Rectal smooth muscle tissue (tissue), 1 donor: ENCODE measurements around the gene CD69.
"Not testable (repeated sequence)": the region's sequence is repeated elsewhere in the genome, so short reads cannot be mapped to it uniquely, and the experiment has no call there.

Experiments
- H3K27ac ChIP-seq: one replicate; pipeline ENCODE4 v1.7.0; 2013; ENCODE audit warnings: low read depth, low read length, inconsistent platforms
- H3K27me3 ChIP-seq: one replicate; pipeline ENCODE4 v1.7.0; 2013; ENCODE audit warnings: low read length; ENCODE audit not compliant: control insufficient read depth, insufficient read depth
- H3K36me3 ChIP-seq: one replicate; pipeline ENCODE4 v1.7.0; 2013; ENCODE audit warnings: low read length; ENCODE audit not compliant: control insufficient read depth, insufficient read depth
- H3K4me1 ChIP-seq: one replicate; pipeline ENCODE4 v1.7.0; 2013; ENCODE audit warnings: low read length; ENCODE audit not compliant: control insufficient read depth, insufficient read depth
- H3K4me3 ChIP-seq: one replicate; pipeline ENCODE4 v1.7.0; 2013; ENCODE audit warnings: low read length
- H3K9ac ChIP-seq: one replicate; pipeline ENCODE4 v1.7.0; 2013; ENCODE audit warnings: low read length

Gene CD69

DNA sequence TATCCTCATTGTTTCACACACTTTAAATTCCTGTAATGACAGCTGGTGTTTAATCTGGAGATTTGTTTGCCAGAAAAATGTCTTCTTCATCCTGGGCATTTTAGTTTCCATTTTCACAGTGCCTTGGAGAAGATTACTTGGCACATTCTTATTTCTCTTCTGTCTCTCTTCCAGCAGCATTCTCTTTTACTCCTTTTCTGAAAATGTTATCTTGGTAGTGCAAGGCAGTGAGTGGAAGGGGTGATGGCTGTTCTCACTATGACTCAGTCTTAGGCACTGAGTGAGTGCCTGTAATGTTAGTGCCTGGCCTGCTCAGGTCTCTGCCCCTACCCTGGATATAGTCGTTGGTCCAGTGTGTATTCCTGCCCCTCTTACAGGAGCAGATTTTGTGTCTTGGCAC lies 40.9 kb downstream of the CD69 start:
- Histone ChIP-seq H3K4me3 (no peak overlapping the region), H3K27me3 (no peaks in the 10 kb centered on the region), H3K9ac (no peak overlapping the region), H3K4me1 (no peaks in the 10 kb centered on the region), H3K27ac (no peak overlapping the region), H3K36me3 (no peaks in the 10 kb centered on the region)

DNA sequence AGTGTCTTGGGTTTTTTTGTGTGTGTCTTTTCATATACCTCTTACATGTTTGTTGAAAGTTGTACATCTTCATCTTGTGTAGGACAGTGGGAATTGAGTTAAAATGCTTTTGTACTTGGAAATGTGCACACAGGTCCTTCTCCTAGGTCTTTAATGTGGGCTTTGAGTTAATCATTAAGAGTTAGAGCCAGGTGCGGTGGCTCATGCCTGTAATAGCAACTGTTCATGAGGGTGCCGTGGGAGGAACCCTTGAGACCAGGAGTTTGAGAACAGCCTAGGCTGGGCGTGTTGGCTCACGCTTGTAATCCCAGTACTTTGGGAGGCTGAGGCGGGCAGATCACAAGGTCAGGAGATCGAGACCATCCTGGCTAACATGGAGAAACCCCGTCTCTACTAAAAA lies 41.7 kb downstream of the CD69 start:
- no peak overlapping the region for H3K27ac ChIP-seq
- no peaks in the 10 kb centered on the region for H3K4me1 ChIP-seq
- H3K27me3 ChIP-seq = no peaks in the 10 kb centered on the region

DNA sequence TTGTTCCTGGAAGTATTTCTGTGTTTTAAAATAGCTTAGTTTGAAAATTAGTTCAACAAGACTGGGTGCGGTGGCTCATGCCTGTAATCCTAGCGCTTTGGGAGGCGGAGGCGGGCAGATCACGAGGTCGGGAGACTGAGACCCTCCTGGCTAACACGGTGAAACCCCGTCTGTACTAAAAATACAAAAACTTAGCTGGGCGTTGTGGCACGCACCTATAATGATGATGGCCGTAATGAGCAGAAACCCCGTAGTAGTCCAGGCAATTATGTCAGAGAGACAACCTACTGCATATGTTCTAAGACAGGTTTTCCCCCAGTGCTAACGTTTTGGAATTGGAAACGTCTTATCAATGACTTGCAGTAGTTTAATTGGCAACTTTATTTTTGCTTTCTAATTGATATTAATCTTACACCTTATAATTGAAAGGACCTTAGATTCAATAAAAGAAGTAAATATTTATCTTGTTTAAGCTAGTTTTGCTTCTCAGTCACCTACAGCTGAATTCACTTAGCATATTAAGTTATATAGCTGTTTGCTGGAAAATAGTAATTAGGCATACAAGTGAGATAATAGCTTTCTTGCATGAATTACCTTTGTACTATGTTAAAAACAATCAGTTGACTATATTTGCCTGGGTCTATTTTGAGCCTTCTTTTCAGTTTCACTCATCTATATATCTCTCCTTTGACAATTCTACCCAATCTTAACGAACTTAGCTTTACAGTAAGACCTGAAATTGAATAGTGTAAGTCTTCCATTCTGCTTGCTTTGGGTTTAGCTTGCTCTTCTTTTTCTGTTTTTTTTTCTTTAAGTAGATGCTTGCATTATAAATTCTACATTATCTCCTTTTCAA lies 43.4 kb downstream of the CD69 start:
- Histone ChIP-seq H3K4me1 (no peaks in the 10 kb centered on the region), H3K9ac (no peak overlapping the region), H3K36me3 (no peaks in the 10 kb centered on the region), H3K4me3 (no peak overlapping the region), H3K27me3 (no peaks in the 10 kb centered on the region), H3K27ac (no peak overlapping the region)

More for the DNA sequence above, 41.7 kb downstream of the CD69 start:
- Histone ChIP-seq H3K4me3 (no peak overlapping the region), H3K9ac (no peak overlapping the region), H3K36me3 (no peaks in the 10 kb centered on the region)

DNA sequence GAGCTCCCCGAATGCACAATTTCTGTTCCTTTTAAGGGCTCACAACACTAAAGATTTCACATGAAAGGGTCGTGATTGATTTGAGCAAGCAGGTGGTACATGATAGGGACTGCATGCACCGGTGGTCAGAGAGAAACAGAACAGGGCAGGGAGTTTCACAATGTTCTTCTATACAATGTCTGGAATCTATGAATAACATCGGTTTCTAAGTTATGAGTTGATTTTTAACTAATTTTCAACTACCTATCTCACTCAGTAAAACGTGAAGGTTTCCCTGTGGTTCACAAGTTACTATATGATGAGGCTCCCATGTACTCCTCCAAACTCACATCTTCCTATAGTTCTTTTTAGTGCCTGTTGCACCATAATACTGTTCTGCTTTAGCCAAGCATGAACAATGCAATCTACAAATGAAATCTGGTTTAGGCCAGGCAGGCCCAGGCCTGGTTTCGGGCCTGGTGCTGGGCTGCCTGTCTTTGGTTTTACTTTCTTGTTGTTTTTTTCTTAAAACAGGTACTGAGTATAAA lies 47.6 kb downstream of the CD69 start:
- H3K4me1 ChIP-seq, H3K9ac ChIP-seq, H3K4me3 ChIP-seq, H3K36me3 ChIP-seq, H3K27ac ChIP-seq, H3K27me3 ChIP-seq: not testable (repeated sequence)

DNA sequence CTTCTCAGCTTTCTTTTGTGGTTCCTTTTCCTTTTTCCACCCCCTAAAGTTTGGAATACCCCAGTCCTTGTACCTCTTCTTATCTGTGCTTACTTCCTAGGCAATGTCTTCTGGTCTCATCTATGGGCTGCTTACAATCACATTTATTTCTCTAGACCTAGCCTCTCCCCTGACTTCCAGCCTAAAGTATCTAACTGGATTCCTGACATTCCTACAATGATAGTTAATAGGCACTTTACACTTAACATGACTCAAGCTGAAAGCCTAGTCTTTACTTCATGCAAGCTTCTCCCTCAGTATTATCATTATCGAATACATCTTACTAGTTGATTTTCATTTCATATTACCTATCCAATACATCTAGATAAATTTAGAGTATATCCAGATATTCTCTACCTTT lies 49.0 kb downstream of the CD69 start:
- H3K27ac ChIP-seq = no peak overlapping the region
- no peaks in the 10 kb centered on the region for H3K4me1 ChIP-seq
- H3K9ac ChIP-seq = no peak overlapping the region
- no peak overlapping the region for H3K4me3 ChIP-seq
- H3K27me3 ChIP-seq = no peaks in the 10 kb centered on the region
- H3K36me3 ChIP-seq = no peaks in the 10 kb centered on the region

DNA sequence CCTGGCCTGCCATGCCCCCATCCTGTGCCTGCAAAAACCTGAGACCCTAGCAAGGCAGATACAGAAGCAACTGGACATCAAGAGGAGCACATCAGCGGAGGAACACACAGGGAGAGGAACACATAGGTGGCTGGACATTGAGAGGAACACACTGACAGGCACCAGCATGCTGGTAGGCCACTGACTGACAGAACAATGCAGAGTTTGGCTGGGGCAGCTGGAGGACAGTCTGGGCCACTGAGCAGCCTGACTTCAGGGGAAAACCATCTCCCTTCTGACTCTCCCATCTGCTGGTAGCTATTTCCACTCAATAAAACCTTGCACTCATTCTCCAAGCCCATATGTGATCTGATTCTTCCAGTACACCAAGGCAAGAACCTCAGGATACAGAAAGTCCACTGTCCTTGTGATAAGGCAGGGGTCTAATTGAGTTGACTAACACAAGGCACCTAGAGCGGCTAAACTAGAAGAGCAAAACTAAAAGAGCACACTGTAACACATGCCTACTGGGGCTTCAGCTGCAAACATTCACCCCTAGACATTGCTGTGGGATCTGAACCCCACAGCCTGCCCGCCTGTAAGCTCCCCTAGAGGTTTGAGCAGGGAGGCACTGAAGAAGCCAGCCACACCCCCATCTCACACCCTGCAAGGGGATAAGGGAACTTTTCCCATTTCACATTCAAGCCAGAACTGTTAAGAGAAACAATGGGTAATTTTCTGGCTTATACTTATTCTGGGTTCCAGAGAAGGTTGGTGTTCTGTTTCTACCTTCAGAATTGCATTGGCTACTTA lies 49.9 kb downstream of the CD69 start:
- H3K27ac ChIP-seq = no peak overlapping the region
- no peaks in the 10 kb centered on the region for H3K27me3 ChIP-seq
- H3K4me1 ChIP-seq = no peaks in the 10 kb centered on the region

DNA sequence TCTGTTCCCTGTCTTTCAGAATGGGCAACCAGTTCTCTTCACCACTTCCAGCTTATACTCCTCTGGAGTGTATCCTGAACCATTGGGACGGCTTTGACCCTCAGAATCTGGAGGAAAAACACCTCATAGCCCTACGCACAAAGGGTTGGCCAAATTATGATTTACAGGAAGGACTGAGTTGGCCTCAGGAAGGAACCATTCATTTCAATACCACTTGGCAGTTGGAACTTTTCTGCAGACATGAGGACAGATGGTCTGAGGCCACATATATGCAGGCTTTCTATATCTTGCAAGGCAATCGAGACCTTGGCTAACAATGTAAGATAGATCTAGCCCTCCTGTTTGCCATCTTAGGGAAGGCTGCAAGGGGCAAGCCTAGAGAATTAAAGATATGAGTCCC lies 51.8 kb downstream of the CD69 start:
- H3K9ac ChIP-seq = no peak overlapping the region
- H3K4me1 ChIP-seq = no peaks in the 10 kb centered on the region
- no peak overlapping the region for H3K4me3 ChIP-seq
- no peak overlapping the region for H3K27ac ChIP-seq
- H3K27me3 ChIP-seq = no peaks in the 10 kb centered on the region
- H3K36me3 ChIP-seq = no peaks in the 10 kb centered on the region

More for the DNA sequence above, 49.9 kb downstream of the CD69 start:
- Histone ChIP-seq H3K9ac (no peak overlapping the region), H3K4me3 (no peak overlapping the region), H3K36me3 (no peaks in the 10 kb centered on the region)

DNA sequence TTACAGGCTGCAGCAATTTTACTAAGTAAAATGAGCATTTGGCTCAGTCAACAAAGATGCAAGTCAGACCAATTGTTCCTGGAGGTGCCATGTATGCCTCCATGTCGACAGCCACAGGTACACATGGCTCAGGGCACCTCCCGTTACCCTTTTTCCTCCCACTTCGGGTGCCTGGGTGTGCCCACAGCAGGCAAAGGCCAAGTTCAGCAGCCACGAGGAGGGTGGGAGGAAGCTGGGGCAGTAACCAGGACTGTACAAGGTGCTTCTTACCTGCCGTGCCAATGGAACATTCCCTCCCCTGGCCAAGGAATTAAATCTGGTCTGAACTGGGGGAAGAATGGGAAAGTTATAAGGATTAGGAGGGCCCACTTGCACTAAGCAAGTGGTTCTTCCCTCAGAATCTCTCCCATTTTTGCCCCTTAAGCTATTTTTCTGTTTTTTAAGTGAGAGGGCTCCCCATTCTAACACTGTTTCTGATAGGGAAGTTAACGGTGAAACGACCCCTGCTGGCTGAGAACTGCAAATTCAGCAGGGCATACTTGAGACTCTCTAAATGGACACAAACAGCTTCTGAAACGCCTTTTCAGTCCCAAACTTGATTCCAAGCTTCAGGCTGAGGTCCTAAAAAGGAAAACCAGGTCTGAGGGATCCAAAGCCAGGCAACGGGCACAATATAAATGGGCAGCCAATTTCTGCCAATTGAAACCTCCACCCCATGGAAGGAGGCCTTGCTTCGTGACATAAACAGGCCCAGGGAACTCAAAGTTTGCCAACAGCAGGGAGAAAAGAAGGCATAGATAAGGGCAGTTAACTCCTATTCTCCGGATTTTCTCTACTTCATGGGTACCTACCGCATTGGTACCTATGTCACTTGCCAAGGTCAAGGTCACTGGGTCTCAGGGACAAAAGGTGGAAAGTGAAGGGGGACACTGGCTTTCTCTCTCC lies 52.6 kb downstream of the CD69 start:
- Histone ChIP-seq H3K36me3 (no peaks in the 10 kb centered on the region), H3K4me3 (no peak overlapping the region), H3K27me3 (no peaks in the 10 kb centered on the region), H3K9ac (no peak overlapping the region), H3K27ac (no peak overlapping the region), H3K4me1 (no peaks in the 10 kb centered on the region)

DNA sequence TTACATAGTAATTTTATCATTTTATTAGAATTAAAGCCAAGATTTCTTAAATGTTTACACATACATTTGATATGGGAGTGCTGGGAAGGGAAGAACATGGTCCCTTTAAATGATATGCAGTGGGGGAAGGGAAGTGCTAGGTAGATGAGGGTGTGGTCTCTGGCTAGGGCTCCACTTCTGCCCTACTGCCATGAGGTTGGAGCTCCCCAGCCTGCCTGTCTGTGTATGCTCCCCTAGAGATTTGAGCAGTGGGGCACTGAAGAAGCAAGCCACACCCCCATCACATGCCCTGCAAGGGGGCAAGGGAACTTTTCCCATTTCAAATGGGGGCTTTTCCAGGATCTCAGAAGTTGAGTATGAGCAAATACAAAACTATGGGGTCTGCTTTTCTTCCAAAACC lies 53.3 kb downstream of the CD69 start:
- no peaks in the 10 kb centered on the region for H3K4me1 ChIP-seq
- no peaks in the 10 kb centered on the region for H3K36me3 ChIP-seq
- no peak overlapping the region for H3K27ac ChIP-seq
- H3K27me3 ChIP-seq = no peaks in the 10 kb centered on the region
- no peak overlapping the region for H3K9ac ChIP-seq
- no peak overlapping the region for H3K4me3 ChIP-seq

DNA sequence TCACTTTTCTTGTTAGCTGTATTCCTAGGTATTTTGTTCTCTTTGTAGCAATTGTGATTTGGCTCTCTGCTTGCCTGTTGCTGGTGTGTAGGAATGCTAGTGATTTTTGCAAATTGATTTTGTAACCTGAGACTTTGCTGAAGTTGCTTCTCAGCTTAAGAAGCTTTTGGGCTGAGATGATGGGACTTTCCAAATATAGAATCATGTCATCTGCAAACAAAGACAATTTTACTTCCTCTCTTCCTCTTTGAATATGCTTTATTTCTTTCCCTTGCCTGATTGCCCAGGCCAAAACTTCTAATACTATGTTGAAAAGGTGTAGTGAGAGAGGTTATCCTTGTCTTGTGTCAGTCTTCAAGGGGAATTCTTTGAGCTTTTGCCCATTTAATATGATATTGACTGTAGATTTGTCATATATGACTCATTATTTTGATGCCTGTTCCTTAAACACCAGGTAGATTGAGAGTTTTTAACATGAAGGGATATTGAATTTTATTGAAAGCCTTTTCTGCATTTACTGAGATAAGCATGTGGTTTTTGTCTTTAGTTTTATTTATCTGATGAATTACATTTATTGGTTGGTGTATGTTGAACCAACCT lies 54.5 kb downstream of the CD69 start:
- H3K9ac ChIP-seq = no peak overlapping the region
- no peak overlapping the region for H3K4me3 ChIP-seq
- no peaks in the 10 kb centered on the region for H3K36me3 ChIP-seq
- no peak overlapping the region for H3K27ac ChIP-seq
- no peaks in the 10 kb centered on the region for H3K4me1 ChIP-seq
- no peaks in the 10 kb centered on the region for H3K27me3 ChIP-seq

DNA sequence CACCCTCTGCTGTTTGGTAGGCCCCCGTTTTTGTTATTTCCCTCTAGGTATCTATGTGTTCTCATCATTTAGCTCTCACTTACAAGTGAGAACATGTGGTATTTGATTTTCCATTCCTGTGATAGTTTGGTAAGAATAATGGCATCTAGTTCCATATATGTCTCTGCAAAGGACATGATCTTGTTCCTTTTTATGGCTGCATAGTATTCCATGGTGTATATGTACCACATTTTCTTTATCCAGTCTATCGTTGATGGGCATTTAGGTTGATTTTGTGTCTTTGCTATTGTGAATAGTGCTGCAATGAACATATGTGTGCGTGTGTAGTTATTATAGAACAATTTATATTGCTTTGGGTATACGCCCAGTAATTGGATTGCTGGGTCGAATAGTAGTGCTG lies 56.1 kb downstream of the CD69 start:
- H3K27ac ChIP-seq, H3K4me3 ChIP-seq, H3K27me3 ChIP-seq, H3K9ac ChIP-seq, H3K4me1 ChIP-seq, H3K36me3 ChIP-seq: not testable (repeated sequence)
